Ectodermal cell (in vitro differentiated cells): ENCODE data around the gene SLC35B3.
A peak's percentile ranks its signal among the peaks of the same experiment; 100 is the strongest.
"Not testable (repeated sequence)": the region's sequence is repeated elsewhere in the genome, so short reads cannot be mapped to it uniquely, and the experiment has no call there.

ENCODE experiments used
- H3K27ac ChIP-seq: 2 replicates; pipeline ENCODE4 v1.7.0; 2013; ENCODE audit warnings: mild to moderate bottlenecking, low read depth, low read length; ENCODE audit not compliant: insufficient read depth, poor library complexity, severe bottlenecking
- H3K27me3 ChIP-seq: 2 replicates; pipeline ENCODE4 v1.7.0; 2013; ENCODE audit warnings: mild to moderate bottlenecking, low read length; ENCODE audit not compliant: insufficient read depth, control insufficient read depth, poor library complexity, severe bottlenecking
- H3K36me3 ChIP-seq: one replicate; pipeline ENCODE4 v1.7.0; 2013; ENCODE audit warnings: low read length; ENCODE audit not compliant: control insufficient read depth, insufficient read depth
- H3K4me1 ChIP-seq: one replicate; pipeline ENCODE4 v1.7.0; 2013; ENCODE audit warnings: low read length; ENCODE audit not compliant: control insufficient read depth, insufficient read depth
- H3K4me3 ChIP-seq: 2 replicates; pipeline ENCODE4 v1.7.0; 2013; ENCODE audit warnings: low read depth, low read length, control low read depth; ENCODE audit not compliant: insufficient read depth
- H3K9me3 ChIP-seq: 2 replicates; pipeline ENCODE4 v1.7.0; 2013; ENCODE audit warnings: mild to moderate bottlenecking, low read length, moderate library complexity; ENCODE audit not compliant: control insufficient read depth
- WGBS, 2 experiments: methylation state at CpG; one replicate each; pipeline ENCODE4 v1.1.7; 2013; ENCODE audit warnings: missing lambda C conversion rate in 2 of 2; 5-methylcytosine and 5-hydroxymethylcytosine counted together

The SLC35B3 gene

GRCh38 chr6:8442150-8442549 is 6.8 kb upstream of the SLC35B3 start:
- 0% methylated on average over 1 of the region's 1 CpG for WGBS, 2 experiments
- no peaks in the 10 kb centered on the region for H3K27me3 ChIP-seq
- no peaks in the 10 kb centered on the region for H3K9me3 ChIP-seq
- no peaks in the 10 kb centered on the region for H3K36me3 ChIP-seq
- no peak overlapping the region for H3K27ac ChIP-seq
- H3K4me1 ChIP-seq: no peaks in the 10 kb centered on the region
- H3K4me3 ChIP-seq: no peak overlapping the region

- WGBS, 2 experiments: 80 to 92% methylated on average over 1 of the region's 1 CpG
- Histone ChIP-seq H3K27ac (no peak overlapping the region), H3K36me3 (no peaks in the 10 kb centered on the region), H3K9me3 (no peaks in the 10 kb centered on the region), H3K4me3 (no peak overlapping the region), H3K4me1 (no peaks in the 10 kb centered on the region), H3K27me3 (no peaks in the 10 kb centered on the region)
These were observed 6.1 kb upstream of the SLC35B3 start for GRCh38 chr6:8441452-8441851.

DNA sequence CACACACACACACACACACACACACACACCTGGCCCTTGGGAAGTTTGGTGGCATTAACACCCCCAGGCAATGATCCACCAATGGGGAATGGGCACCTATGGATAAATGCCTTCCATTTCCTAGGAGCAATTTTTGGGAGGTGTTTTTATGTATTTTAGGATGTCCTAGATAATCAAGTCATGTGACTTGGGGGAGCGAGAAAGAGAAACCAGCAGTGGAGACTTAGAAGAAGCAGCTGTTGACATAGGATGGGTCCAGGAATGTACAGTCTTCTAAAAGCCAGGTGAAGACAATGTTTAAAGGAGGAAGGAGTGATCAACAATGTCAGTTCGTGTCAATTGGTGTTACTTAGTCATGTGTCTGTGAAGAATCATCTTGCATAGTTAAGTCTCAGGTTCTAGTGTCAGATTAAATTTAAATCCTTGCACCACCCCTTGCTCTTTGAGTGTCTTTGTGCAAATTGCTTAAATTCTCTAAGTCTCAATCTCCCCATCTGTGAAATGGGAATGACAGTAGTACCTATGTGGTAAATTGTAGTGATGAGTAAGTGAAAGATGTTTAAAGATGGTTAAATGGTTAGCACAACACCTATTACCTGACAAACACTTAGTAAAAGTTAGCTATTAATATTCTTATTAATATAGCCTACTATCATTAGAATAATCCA is 4.4 kb upstream of the SLC35B3 start:
- Histone ChIP-seq H3K4me3 (no peak overlapping the region), H3K9me3 (no peaks in the 10 kb centered on the region), H3K4me1 (no peaks in the 10 kb centered on the region), H3K27ac (no peak overlapping the region), H3K27me3 (no peaks in the 10 kb centered on the region), H3K36me3 (no peaks in the 10 kb centered on the region)
- 42% methylated on average over 2 of the region's 2 CpGs for WGBS, 2 experiments

DNA sequence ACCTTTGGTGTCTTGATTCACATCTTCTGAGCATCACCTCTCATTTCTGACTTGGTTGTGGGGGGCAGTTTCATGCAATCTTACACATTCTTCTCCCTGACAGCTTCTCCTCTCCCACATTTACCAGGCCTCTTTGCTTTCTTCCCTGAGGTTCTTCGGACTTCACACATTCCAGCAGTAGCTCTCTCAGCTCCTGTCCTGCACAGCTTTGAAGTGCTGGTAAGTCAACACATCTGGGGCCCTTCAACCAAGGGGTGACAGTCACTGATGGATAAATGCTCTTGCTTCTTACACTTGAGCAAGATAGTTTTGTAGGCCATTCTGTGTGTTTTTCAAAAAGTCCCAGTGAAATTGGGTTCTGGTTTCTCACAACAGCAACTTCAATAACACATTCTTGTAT is 2.5 kb upstream of the SLC35B3 start:
- no peaks in the 10 kb centered on the region for H3K27me3 ChIP-seq
- H3K9me3 ChIP-seq: no peaks in the 10 kb centered on the region
- peaks cover 3% of the 10 kb centered on the region for H3K4me1 ChIP-seq
- no peaks in the 10 kb centered on the region for H3K36me3 ChIP-seq
- H3K4me3 ChIP-seq: no peak overlapping the region
- no peak overlapping the region for H3K27ac ChIP-seq
- 79 to 92% methylated on average over 1 of the region's 1 CpG for WGBS, 2 experiments

DNA sequence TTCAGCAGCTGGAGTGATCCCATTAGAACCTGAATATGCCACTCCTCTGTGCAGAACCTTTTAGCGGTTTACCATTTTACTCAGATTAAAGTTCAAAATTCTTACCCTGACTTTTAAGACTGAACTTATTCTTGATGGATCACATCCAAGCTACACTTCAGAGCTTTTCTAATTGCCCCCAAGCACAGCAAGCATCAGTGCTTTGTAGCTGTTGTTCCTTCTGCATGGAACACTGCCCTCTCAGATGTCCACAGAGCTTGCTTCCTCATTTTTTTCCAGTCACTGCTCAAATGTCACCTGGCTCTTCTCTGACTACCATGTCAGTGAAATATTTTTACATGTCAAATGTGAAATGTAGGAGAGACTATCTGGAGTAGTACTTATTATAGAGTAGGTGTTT is 1.6 kb upstream of the SLC35B3 start:
- H3K9me3 ChIP-seq: no peaks in the 10 kb centered on the region
- no peak overlapping the region for H3K4me3 ChIP-seq
- 92 to 93% methylated on average over 1 of the region's 1 CpG for WGBS, 2 experiments
- no peaks in the 10 kb centered on the region for H3K27me3 ChIP-seq
- no peaks in the 10 kb centered on the region for H3K36me3 ChIP-seq
- no peak overlapping the region for H3K27ac ChIP-seq
- H3K4me1 ChIP-seq: peaks cover 3% of the 10 kb centered on the region

GRCh38 chr6:8435845-8436168 is 462 bp upstream of the SLC35B3 start:
- H3K4me1 ChIP-seq: peaks cover 3% of the 10 kb centered on the region
- peak overlapping the region; percentile 97 for H3K4me3 ChIP-seq
- H3K9me3 ChIP-seq: no peaks in the 10 kb centered on the region
- no peaks in the 10 kb centered on the region for H3K36me3 ChIP-seq
- H3K27ac ChIP-seq: no peak overlapping the region
- H3K27me3 ChIP-seq: no peaks in the 10 kb centered on the region
- WGBS, 2 experiments: 69 to 70% methylated on average over 15 of the region's 15 CpGs

DNA sequence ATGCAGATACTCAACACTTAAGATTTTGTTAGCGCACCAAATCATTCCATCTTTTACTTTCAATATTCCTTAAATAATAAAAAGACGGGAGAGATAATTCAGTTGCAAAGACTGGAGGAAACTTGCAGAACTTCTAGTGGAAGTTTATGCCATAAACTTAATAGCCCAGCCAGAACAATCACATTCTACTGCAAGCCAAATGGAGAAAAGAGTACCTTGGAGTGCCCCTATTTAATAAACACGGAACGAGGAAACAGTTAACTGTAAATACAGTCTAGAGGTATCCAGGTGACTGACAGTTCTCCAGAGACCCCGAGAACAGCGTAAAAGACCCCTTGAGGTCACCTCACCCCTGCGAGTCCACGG is 635 bp downstream of the SLC35B3 start:
- Histone ChIP-seq H3K36me3 (no peaks in the 10 kb centered on the region), H3K4me1 (peaks cover 3% of the 10 kb centered on the region), H3K9me3 (no peaks in the 10 kb centered on the region), H3K4me3 (peak overlapping the region; percentile 97), H3K27ac (no peak overlapping the region), H3K27me3 (no peaks in the 10 kb centered on the region)
- 6 to 10% methylated on average over 7 to 8 of the region's 8 CpGs for WGBS, 2 experiments

DNA sequence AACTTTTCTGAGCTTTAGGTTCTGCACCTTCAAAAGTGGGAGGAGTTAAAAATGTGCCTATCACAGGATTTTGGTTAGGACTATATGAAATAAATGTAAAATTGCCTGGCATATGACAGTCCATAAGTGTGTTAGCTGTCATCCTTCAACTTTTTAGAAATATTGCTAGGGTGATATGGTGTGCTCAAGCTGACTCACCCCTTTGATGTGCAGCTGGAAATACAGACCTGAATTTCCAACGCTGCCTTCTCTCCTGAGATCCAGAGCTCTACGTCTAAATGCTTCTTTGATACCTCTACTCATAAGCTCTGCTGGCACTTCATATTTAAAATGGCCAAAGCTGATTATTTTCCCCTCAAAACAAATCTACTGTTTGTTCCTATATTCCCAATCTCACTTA is 2.7 kb downstream of the SLC35B3 start:
- Histone ChIP-seq H3K27me3 (no peaks in the 10 kb centered on the region), H3K27ac (no peak overlapping the region), H3K4me1 (peaks cover 3% of the 10 kb centered on the region), H3K4me3 (no peak overlapping the region), H3K9me3 (no peaks in the 10 kb centered on the region), H3K36me3 (no peaks in the 10 kb centered on the region)
- 92 to 94% methylated on average over 2 of the region's 2 CpGs for WGBS, 2 experiments

GRCh38 chr6:8429821-8430220 is 5.5 kb downstream of the SLC35B3 start:
- H3K36me3 ChIP-seq: peaks cover 12% of the 10 kb centered on the region
- no peaks in the 10 kb centered on the region for H3K27me3 ChIP-seq
- H3K9me3 ChIP-seq: no peaks in the 10 kb centered on the region
- H3K4me3 ChIP-seq: no peak overlapping the region
- no peak overlapping the region for H3K27ac ChIP-seq
- peaks cover 3% of the 10 kb centered on the region for H3K4me1 ChIP-seq
- 97 to 98% methylated on average over 2 of the region's 2 CpGs for WGBS, 2 experiments

GRCh38 chr6:8426544-8426943 is 8.8 kb downstream of the SLC35B3 start:
- H3K4me1 ChIP-seq, H3K9me3 ChIP-seq, H3K27ac ChIP-seq, H3K4me3 ChIP-seq, H3K27me3 ChIP-seq: not testable (repeated sequence)
- peaks cover 12% of the 10 kb centered on the region for H3K36me3 ChIP-seq
- WGBS, 2 experiments: 76 to 93% methylated on average over 2 of the region's 2 CpGs

DNA sequence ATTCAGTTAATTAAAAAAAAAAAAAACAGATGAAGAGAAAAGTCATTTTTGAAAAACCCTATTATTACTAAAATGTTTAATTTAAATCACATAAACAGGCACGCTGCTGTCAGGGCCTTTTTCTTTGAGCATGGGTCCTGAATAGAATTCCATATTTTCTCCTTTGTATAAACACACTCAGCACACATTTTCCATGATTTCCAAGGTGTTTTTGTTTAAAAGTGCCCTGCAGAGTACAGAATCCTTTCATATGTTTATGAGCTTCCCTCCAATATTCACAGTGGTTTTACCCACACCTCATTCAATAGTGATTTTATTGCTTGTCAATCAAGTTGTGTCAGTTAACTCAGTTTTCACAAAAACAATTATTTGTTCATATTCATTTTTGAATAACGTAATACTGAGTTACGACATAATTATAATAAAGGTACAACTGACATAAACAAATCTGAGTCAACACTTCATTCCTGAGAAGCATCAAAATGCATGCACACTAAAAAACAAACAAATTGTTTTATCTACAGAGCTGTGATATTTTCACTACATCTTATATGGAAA is 15.2 kb downstream of the SLC35B3 start:
- Histone ChIP-seq H3K27ac (no peak overlapping the region), H3K4me3 (no peak overlapping the region), H3K4me1 (no peaks in the 10 kb centered on the region), H3K9me3 (no peaks in the 10 kb centered on the region), H3K27me3 (no peaks in the 10 kb centered on the region), H3K36me3 (peaks cover 7% of the 10 kb centered on the region)
- 75 to 86% methylated on average over 1 to 3 of the region's 3 CpGs for WGBS, 2 experiments
